GM18873 (cell line): ENCODE measurements around the gene TSPAN15.

Experiments
- ATAC-seq: cut with Tn5 transposase; IDR thresholded peaks from one replicate; pipeline ENCODE4 v1.9.1; 2021; ENCODE audit warnings: mild to moderate bottlenecking, moderate library complexity, moderate number of reproducible peaks; ENCODE audit not compliant: unreplicated experiment, low FRiP score

The TSPAN15 gene

DNA sequence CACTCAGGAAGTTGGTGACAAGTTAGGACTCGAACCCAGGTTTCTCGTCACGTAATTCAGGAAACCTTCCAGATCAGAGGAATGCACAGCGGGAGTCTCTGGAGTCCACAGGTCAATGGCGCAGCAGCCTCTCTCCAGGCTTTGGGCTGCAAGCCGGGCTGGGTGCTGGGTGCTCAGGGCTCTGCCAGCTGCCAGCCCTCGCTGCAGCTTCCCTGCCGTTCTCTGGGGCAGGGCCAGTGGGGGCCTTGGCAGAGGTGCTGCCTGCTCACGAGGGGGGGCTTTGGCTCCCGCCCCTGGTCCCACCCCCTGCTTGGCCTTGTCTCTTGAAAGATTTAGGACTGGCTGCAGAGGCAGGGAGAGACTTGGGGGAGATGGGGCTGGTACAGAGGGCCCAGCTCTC lies 34.6 kb upstream of the TSPAN15 start, which contains the start of gene TACR2:
Gene TACR2, minus strand, starts transcription at position 224 of the 400 bp plus-strand sequence. CDS start 595 bp downstream, outside the sequence.
- no peak for ATAC-seq

DNA sequence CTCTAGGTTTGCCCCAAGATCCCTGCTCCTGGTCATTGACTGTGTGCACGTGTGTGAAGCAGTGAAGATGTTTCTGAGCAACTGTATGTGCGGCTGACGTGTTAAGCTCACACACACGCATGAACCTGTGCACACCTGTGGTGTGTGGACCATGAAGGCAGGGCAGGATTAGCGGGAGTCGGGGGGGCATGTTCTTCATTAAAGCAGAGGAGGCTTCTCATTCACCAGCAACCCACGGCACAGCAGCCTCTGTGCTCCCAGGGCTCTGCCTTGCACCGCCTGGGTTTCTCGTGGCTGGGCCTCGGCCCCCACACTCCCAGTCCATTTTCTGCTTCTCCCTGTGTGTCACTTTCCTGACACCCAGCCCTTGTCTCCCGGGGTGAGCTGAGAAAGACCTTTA lies 33.7 kb upstream of the TSPAN15 start:
- ATAC-seq = no peak

DNA sequence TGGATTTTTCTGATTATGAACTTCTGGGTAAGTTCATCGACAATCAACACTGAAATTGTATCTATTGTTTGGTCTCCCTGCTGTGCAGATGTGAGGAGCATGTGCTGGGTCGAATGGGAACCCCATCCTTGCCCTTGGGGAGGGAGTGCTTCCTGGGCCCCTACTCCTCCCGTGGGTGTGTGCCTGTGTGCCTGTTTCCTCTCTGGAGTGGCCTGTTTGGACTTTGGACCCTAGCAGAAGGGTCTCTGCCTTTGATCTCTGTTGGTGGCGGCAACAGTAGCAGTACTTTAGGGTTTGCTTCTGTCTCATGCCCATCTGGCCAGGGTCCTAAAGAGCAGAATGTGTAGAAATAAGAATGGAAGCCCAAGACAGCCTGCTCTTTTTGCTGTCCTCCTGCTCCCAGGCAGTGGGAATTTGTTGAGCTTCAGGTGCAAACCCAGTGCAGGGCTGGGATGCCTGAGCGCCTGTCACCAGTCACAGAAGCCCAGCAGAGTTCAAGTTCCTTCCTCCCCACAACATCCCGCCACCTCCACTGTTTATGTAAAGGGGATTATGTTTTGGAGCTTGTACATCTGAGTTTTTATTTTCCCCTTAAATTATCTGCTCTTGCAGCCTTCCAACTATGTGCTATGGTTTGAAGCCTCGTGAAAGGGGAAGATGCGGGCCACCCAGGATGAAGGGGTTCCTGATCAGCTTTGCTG lies 33.1 kb upstream of the TSPAN15 start:
- ATAC-seq = no peak

DNA sequence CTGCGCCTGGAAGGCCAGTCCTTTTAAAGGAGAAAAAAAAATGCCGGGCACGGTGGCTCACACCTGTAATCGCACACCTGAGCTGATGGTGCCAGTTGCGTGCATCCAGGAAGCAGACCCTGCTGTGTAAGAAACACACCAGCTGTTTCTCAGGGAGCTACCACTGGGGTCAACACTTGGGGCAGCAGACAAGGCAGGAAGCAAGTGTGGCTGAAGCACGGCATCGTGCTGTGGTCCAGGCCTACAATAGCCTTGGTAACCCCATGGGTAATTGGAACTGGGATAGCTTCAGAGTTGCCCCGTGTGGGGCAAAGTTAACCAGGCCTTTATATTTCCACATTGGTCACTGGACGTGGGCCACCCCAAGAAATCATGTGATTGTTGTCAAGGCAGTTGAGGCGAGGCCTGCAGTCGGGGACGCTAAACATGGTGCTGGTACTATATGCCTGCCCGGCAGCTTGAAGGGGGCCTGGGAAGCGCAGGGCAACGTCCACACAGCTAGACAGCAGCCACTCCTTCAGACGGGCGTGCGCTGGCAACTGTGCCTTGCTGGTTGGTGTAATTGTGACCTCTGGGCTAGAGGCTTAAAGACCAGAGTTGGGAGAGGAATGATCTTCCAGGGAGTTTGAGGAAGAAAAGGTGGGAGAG lies 32.0 kb upstream of the TSPAN15 start:
- no peak for ATAC-seq

DNA sequence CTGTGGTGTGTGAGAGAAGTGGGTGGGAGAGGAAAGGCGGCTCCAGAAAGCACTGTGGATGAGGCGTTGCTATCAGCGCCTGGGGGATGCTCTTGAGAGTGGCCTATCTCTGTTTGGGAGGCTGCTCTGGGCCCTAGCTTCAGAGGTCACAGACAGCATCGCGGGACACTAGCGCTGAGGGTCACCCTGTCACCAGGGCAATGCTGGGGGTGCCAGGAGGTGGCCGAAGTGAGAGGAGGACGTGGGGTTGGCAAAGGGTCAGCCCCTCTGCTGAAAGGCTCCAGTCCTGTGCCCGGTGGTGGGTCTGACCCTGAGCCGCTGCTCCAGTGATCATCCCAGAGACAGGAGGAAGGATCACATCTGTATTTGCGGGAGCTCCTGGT lies 31.5 kb upstream of the TSPAN15 start:
- ATAC-seq = no peak

DNA sequence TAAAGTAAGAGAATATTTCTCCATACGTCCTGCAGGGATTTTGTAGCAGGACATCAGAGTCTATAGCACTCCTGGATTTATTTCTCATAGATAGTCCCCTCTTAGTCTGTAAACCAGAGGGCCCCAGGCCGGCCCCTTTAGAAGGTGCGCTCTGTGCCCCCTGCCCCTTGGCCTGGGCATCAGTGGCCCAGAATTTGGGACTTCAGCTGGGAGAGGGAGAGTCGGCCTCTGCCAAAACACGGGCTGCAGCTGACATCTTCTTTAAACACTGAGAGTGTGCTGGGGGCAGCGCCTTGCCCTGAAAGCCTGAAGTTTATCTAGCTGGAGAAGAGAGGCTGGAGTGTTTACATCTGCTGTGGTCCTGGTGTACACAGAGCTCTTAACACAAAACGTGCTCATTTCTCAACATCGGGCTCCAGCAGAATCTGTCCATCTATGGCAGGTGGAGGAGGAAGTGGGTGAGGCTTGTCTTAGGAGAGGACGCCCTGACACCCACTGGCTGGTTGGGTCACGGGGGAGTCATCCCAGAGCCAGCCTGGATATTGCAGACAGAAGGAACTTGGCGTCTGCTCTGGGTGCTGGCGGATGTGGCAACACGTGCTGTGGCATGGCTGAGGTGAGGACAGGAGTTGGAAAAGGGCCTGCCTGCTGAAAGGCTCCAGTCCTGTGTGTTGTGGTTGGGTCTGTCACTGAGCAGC lies 29.5 kb upstream of the TSPAN15 start:
- no peak for ATAC-seq

DNA sequence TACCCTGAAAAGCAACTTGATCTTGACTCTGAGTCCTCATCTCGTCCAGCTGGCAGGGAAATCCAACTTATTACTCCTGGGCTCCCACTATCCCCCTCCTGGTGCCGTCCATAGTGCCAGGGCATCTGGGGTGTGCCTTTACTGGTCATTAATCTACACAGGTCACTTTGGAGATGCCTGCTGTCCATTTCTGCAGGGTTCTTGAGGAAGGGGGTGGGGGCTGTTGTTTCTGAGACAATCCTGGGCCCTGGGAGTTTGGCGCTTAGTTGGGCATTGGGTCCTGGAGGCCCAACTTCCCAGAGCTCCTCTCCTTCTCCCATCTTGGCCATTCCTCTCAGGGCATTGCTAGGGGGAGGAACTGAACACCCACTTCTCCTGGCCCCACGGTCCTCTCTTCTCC lies 28.6 kb upstream of the TSPAN15 start:
- ATAC-seq = no peak

DNA sequence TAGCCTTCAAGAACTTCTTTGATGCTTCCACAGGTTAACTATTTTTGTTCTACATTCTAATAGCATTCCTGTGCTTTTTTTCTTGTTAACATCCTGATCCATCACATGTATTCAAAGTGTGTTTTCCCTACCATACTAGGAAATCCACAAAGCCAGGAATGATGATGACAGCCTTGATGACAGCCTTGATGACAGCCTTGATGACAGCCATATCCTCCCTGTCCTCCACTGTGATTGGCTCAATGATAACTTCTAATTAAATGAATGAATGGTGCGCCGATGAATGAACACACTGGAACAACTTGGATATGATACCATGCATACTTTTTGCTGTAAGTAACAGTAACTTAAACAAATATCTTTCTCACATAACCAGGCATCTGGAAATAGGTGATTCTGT lies 26.2 kb upstream of the TSPAN15 start:
- no peak for ATAC-seq

DNA sequence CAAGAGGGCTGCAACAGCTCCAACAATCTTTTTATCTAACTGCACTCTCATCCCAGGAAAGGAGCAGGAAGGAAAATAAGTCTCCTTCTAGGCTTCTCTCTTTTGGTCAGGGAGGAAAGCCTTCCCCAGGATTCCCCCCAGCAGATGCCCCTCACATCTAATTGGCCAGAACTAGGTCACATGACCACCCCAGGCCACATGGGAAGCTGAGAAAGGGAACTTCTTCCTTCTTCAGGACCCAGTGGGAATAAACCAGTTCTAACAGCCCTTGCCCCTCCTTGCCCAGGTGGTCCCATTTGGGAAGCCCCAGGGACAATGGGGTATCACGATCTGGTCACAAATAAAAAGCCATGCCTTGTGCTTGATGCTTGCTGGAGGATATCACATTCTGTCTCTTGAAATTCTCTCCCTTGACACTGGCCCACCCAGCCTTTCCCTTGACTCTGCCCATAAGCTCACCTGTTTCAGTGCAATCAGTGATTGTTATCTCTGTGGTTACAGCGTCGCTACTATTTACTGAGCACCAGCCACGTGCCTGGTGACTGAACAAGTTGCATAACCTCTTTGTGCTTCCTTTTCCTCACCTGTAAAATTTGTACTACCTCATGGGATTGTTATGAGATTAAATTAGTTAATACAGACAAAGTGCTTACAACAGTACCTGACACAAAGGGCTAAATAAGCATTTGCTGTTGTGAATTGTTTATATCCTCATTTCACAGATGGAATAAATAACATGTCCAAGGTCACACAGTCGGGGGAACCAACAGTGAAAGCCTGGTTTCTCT lies 25.6 kb upstream of the TSPAN15 start:
- no peak for ATAC-seq

DNA sequence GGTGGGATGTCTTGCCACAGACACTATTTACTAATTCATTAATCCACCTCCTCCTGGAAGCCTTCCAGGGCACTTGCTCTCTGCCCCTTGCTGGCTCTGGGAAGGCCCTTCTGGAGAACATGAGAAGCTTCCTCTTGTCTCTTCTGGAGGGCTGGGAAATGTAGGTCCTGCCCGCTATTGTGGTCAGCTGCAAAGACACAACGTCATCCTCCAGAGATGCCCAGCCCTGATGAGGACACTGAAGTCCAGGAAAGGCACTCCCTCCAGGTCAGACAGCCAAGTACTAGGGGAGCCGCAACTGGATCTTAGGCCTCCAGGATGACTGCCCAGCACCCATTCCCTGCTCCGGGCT lies 24.9 kb upstream of the TSPAN15 start:
- ATAC-seq = no peak

DNA sequence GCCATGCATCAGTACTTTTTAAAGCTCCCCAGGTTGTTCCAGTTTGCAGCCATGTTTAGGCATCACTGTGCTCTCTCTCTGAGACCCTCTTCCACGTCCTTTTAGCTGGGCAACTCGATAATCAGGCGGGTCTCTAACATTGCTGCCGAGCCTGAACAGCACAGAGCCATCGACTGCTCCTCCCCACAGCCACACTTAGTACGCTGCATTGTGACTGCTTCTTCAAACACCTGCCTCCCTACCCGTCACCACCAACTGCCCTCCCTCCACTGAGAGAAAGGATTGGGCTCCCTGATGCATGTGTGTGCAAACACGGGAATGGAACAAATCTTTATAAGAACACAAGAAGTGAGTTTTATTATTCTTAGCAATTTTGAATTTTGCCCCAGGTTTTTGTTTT lies 23.1 kb upstream of the TSPAN15 start:
- ATAC-seq = no peak

DNA sequence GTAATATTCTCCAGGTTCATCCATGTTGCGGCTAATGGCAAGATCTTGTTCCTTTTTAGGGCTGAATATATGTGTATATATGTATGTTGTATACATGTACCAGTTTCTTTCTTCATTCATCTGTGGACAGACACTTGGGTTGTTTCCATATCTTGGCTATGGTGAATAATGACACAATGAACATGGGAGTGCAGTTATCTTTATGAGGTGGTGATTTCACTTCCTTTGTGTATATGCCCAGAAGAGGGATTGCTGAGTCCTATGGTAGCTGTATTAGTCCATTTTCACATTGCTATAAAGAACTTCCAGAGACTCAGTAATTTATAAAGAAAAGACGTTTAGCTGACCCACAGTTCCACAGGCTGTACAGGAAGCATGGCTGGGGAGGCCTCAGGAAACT lies 17.1 kb upstream of the TSPAN15 start:
- ATAC-seq = no peak

DNA sequence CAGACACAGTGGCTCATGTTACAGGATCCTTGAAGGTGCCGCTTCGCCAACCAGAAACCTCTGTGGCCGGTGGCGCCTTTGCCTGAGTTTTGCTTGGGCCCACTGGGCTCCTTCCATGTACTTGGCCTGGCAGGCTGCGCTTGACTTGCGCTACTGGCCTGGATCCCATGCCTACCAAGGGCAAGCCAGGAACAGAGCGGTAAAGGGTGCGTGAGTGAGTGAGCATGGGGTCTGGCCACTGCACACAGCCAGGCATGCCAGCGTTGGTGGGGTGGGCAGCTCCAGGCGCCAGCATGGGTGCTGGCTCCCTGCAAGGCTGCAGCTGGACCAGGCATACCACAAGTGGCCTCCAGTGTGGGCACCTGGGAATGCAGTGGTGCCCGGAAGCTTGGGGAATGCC lies 16.3 kb upstream of the TSPAN15 start:
- no peak for ATAC-seq

DNA sequence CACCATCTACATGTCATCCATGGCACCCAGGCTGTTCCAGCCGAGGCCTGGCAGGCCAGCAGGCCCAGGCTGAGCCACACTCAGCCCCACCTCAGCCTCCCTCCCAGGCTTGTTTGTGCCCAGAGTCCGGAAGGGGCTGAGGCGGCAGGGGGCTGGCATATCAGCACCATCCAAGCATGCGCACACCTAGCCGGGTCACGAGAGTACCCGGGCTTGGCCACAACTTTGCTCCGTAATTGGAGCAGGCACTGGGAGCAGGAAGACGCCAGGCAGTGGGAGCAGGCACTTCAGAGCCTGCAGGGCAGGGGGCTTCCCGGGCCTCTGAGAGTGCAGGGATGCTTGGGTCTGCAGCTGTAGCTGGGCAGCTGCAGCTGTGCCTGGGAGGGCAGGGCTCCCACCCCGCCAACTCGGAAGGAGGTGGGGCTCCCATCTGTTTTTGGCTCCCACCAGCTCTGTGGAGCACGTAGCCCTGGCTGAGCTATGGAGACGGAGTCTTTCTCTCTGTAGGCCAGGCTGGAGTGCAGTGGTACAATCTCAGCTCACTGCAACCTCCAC lies 15.2 kb upstream of the TSPAN15 start:
- ATAC-seq = no peak

DNA sequence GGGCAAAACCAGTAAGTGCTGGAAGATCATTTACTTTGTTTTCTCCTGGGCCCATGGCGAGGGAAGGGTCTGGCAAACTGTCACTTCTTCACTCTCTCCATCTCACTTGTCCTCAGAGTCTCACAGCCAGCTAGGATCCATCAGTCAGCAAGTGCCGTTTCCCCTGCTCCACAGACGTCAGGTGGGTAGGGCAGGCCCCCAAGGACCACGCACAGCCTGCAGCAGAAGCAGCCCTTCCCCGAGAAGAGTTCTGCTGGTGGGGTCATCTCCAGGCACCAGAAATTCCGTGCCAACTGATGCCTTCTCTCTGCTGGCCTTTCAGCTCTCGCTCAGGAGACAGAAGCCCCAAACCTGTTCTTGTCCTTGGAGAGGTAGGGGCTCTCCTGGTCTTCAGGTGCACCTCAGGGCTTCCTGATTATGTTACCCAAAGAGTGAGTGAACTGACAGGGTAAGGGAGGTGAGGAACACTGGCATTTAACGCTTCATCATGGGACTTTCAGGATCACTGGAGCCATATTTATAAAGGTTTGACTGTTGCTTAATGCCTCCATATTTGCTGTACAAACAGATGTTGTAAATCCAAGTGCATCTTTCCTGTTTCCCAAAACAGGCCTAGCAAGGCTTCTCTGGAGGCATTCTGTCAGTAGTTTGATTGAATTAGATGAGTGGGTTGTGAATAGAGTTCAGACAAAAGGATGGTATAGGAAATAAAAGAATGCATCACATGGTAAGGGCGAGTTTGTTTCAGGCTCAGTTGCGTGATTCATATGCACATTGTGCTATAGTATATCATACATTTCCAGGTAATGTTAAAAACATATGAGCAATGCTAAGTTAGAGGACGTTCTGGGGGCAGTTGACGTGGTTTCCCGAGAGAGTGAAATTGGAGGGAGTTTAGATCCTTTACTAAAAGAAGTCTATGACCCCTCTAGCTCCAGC lies 13.7 kb upstream of the TSPAN15 start:
- no peak for ATAC-seq

DNA sequence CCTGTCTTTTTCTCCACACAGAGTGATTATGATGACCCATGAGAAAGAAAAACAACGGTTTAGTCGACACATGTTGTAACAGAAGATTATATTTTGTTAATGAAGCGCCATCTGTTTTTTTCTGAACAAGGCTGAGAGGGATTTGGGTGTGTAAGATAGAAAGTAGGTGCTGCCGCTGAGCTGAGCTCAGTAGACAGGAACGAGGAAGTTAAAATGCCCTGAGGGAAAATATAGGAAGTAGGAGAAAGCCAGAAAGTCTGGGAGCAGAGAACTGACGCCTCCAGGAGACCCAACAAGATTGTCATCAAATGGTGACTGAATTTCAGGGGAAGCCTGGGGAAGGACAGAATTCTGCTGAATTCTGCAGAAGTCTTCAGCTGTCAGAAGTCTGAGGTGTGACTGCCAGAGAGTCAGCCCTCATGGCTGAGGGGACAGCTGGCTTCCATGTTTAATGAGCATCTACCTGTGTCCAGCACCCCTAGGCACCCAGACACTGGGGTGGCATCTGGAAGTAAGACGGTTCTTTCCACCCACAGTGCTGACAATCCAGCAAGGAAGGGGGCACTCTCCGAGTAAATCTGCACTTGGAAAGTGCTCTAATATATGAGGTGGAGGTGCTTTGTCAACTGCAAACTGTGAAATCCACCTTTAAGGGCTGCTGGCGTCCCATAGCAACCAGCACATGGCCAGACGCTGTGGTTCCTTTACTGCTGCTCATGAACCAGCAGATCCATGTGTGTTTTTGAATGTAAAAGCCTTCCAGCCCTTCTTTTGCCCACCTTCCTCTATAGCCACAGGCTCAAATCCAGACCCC lies 12.5 kb upstream of the TSPAN15 start:
- no peak for ATAC-seq

DNA sequence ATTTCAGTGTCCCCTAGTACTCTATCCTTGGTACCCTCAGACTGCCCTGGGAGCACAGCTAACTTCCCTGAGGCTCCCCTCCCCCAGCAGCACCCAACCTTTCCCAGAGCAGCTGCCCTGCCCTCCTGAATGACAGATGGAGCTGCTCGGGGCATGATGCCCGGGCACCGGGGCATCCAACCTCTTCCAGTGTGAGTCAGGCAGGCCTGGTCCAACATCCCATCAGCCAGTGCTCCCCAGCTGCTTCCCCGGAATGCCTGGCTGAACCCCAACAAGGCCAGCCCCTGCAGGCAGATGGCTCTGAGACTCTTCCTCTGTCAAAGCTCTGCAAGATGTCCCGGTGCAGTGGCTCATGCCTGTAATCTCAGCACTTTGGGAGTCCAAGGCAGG lies 11.9 kb upstream of the TSPAN15 start:
- ATAC-seq = no peak

DNA sequence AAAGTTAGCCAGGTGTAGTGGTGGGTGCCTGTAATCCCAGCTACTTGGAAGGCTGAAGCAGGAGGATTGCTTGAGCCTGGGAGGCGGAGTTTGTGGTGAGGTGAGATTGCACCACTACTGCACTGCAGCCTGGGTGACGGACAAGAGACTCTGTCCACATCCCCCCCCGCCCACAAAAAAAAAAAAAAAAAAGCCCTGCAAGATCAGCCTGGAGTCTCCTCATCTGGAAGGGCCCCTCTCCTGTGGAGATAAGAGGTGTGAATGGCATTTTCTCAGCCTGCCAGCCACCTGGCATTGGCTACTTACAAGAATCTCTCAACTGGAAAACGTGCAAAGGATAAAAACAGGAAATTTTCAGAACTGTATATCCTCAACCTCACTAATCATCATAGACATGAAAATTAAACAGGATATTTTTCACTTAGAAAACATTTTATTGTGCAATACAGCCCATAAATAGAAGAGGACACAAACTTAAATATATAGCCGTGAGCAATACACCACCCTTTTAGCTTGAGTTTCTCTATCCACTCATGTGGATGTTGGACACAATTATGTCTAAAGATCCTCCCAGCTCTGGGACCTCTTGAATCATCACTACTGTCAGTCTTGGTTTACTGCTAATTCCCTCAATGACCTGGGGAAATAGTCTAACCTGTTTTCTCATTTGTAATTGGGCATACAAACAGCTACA lies 11.3 kb upstream of the TSPAN15 start:
- ATAC-seq = no peak
